Stomach (tissue), 9 donors: Measurements from ENCODE around the gene MT1F. TPM values are rescaled to one million over a fixed set of nuclear protein-coding genes. Genes with fewer than 3 reads are reported as not detected.

Experiments used
- DNase-seq, 2 donors: peaks; one replicate each; pipeline versions ENCODE4 v3.0.0 to v3.0.0-alpha.2; 2013 to 2019
- H3K27ac ChIP-seq, 5 donors: fragments of 200-600 bp in 4 of 5; sonication (generic) in 4 of 5; one replicate each; pipeline ENCODE4 v1.5.1; 2013 to 2019; ENCODE audit warnings: mild to moderate bottlenecking in 1 of 5, moderate library complexity in 1 of 5
- H3K27me3 ChIP-seq, 3 donors: fragments of 200-600 bp; sonication (generic); one replicate each; pipeline ENCODE4 v1.5.1; 2017 to 2019; ENCODE audit warnings: mixed run types in 1 of 3
- H3K36me3 ChIP-seq, 4 donors: fragments of 200-600 bp; sonication (generic); 1 replicate in 3 of 4; 2 replicates in 1 of 4; pipeline ENCODE4 v1.5.1; 2016 to 2019
- H3K4me1 ChIP-seq, 4 donors: fragments of 200-600 bp; sonication (generic); one replicate each; pipeline ENCODE4 v1.5.1; 2016 to 2019
- H3K4me3 ChIP-seq, 4 donors: fragments of 200-600 bp; sonication (generic) in 3 of 4; one replicate each; pipeline ENCODE4 v1.5.1; 2016 to 2019; ENCODE audit warnings: mild to moderate bottlenecking in 1 of 4
- H3K9me3 ChIP-seq, 4 donors: fragments of 200-600 bp; sonication (generic); one replicate each; pipeline ENCODE4 v1.5.1; 2016 to 2019
- EP300 ChIP-seq: sonication (generic); formaldehyde crosslinking; IDR thresholded peaks from one replicate; pipeline ENCODE4 v1.6.1; 2017; ENCODE audit warnings: antibody characterized with exemption
- POLR2A ChIP-seq, 4 donors: fragments of 450-650 bp; IDR thresholded peaks; one replicate each; pipeline ENCODE4 v1.6.1; 2016; ENCODE audit warnings: antibody characterized with exemption in 4 of 4, control low read depth in 2 of 4, mild to moderate bottlenecking in 1 of 4, moderate library complexity in 1 of 4
- POLR2AphosphoS5 ChIP-seq, 3 donors: sonication (generic); formaldehyde crosslinking; IDR thresholded peaks; one replicate each; pipeline ENCODE4 v1.6.1; 2016; ENCODE audit warnings: antibody characterized with exemption in 3 of 3
- WGBS, 5 donors: extraction: QIAGEN DNeasy Blood & Tissue Kit in 3 of 5; methylation state at CpG; one replicate each; pipeline versions ENCODE4 v1.1.5 to v1.1.7; 2013 to 2018; 5-methylcytosine and 5-hydroxymethylcytosine counted together
- intact Hi-C: fragments of 100-400 bp; cut with DNase I; formaldehyde crosslinking; loops from one replicate; pipeline ENCODE4 v1.15.1; 2023; ENCODE audit warnings: low total_unique reads
- polyA plus RNA-seq, 3 donors: library from polyadenylated mRNA; stranded (reverse); fragments of 200-250 nt; gene quantifications; one replicate each; pipeline ENCODE4 v1.2.3, GENCODE V29; 2013
- total RNA-seq, 5 donors: library from RNA; depleted of rRNA; stranded (reverse); fragments of >200 nt; gene quantifications; one replicate each; pipeline versions ENCODE4 v1.1.0 to v1.2.3, GENCODE V29; 2014 to 2016
- TF ChIP-seq, protein P1 (sequence below), 7 experiments: fragments of 450-650 bp in 4 of 7; fragments of 200-600 bp in 3 of 7; sonication (generic) in 3 of 7; IDR thresholded peaks; one replicate each; pipeline ENCODE4 v1.5.1; 2016 to 2019; ENCODE audit warnings: antibody characterized with exemption in 7 of 7, control low read depth in 2 of 7, mild to moderate bottlenecking in 1 of 7
- donor health status: healthy with polysubstance abuse.
- donor health status: Bipolar disorder and iron deficiency.
- donor health status: healthy.

The MT1F gene
- total and polyA plus RNA-seq, 8 donors, result 7.5 to 225 (median 80.2) TPM; not detected in 2

DNA sequence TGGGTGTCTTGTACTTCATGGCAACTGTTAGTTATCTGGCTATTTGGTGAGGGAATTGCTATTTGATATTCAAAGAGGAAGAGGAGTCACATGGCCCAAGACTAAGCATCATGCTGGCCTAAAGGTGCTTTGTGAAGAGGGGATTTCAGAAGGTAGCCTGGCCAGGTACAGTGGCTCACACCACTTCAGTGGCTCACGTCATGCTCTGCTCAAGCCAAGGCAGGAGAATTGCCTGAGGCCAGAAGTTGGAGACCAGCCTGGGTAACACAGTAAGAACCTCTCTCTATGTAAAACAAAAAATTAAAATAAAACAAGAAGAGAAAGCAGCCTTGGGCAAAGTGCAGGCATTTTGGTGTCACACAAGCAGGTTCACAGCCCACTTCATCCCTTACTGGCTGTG is 12.4 kb upstream of the MT1F start:
- no peak overlapping the region for H3K4me3 ChIP-seq
- no peaks in the 10 kb centered on the region for H3K36me3 ChIP-seq
- no peak for DNase-seq
- no peaks in the 10 kb centered on the region for H3K9me3 ChIP-seq
- 83 to 92% (median 87%) methylated on average over 1 of the region's 1 CpG for WGBS, 5 donors
- TF ChIP-seq POLR2A (IDR thresholded peaks at IDR 0.05) (no peak), POLR2AphosphoS5 (IDR thresholded peaks at IDR 0.05) (no peak), EP300 (no peak)
- TF ChIP-seq, protein P1, sequence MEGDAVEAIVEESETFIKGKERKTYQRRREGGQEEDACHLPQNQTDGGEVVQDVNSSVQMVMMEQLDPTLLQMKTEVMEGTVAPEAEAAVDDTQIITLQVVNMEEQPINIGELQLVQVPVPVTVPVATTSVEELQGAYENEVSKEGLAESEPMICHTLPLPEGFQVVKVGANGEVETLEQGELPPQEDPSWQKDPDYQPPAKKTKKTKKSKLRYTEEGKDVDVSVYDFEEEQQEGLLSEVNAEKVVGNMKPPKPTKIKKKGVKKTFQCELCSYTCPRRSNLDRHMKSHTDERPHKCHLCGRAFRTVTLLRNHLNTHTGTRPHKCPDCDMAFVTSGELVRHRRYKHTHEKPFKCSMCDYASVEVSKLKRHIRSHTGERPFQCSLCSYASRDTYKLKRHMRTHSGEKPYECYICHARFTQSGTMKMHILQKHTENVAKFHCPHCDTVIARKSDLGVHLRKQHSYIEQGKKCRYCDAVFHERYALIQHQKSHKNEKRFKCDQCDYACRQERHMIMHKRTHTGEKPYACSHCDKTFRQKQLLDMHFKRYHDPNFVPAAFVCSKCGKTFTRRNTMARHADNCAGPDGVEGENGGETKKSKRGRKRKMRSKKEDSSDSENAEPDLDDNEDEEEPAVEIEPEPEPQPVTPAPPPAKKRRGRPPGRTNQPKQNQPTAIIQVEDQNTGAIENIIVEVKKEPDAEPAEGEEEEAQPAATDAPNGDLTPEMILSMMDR (IDR thresholded peaks at IDR 0.05), result no peak
- peaks cover 0 to 79% (median 10%) of the 10 kb centered on the region in 3 donors for H3K27me3 ChIP-seq
- peaks cover 11 to 41% (median 21%) of the 10 kb centered on the region in 4 donors for H3K4me1 ChIP-seq
- H3K27ac ChIP-seq, result no peak overlapping the region
- intact Hi-C loops, result no loop called here

DNA sequence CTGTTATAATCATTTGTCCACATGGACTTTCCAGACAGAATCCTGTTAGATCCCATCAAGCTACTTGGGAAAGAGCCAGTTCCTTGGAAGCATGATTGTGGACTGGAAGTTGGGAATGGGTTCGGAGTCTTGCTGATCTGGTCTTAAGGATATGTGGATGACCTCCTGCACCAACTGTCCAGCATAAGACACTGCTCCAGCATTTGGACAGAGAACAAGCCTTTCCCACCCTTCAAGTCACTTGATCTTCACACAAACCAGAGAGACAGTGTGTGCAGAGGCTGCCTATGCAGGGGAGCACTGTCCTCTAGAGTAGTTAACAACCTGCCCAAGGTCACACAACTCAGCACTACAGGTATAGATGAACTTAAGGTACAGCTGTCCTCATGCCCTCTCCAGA is 11.9 kb upstream of the MT1F start:
- Histone ChIP-seq H3K27me3 (peaks cover 0 to 74% (median 10%) of the 10 kb centered on the region in 3 donors), H3K4me1 (peaks cover 11 to 41% (median 21%) of the 10 kb centered on the region in 4 donors)
- 0 to 40% (median 0%) methylated on average over 1 of the region's 1 CpG for WGBS, 5 donors

DNA sequence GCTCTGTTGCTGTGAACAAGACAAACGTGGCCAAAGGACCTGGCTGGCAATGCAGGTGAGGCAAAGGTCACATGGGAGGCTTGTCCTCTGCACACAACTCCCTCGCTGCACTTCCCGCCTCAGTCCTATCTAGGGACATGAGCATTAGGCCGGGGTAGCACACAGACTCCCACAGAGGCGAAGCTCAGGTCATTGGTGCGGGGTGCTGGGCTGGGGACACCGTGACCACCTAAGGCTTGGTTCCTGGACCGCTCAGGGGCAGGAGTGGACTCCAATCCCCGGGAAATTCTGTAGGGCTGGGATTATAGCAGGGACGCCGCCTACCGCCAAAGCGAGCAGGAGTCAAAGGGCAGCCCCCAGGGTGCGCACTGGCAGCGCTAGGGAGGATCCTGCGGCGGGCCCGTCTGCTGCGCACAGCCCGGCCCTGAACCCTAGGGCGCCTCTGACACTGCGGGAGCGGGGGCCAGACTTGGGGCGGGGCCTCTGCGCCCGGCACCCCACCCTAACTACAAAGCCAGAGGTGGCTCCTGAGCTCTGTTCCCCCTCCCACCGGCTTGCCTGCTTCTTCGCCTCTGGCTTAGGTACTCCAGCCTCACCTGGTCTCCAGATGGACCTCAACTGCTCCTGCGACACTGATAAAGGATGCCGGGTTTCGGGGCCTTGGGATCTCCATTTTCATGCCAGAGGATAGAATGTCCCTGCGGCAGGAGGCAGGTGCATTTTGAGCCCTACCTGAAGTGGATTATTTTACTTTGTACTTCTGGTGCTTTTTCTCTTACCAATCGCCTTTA is 9.9 kb upstream of the MT1F start:
- no peaks in the 10 kb centered on the region for H3K9me3 ChIP-seq
- DNase-seq, result peak in 1 of 2 donors; percentile 51
- TF ChIP-seq EP300 (no peak), POLR2A (IDR thresholded peaks at IDR 0.05) (no peak), POLR2AphosphoS5 (IDR thresholded peaks at IDR 0.05) (no peak)
- TF ChIP-seq, protein P1 (IDR thresholded peaks at IDR 0.05), result no peak
- H3K27me3 ChIP-seq, result peaks cover 0 to 66% (median 10%) of the 10 kb centered on the region in 3 donors
- peaks cover 11 to 37% (median 19%) of the 10 kb centered on the region in 4 donors for H3K4me1 ChIP-seq
- H3K27ac ChIP-seq, result no peak overlapping the region
- H3K36me3 ChIP-seq, result no peaks in the 10 kb centered on the region
- WGBS, 5 donors, result 38 to 60% (median 53%) methylated on average over 28 to 33 of the region's 33 CpGs
- intact Hi-C loops, result no loop called here
- H3K4me3 ChIP-seq, result no peak overlapping the region

More for the DNA sequence above, 11.9 kb upstream of the MT1F start:
- intact Hi-C loops, result no loop called here
- TF ChIP-seq, protein P1 (IDR thresholded peaks at IDR 0.05), result no peak
- no peak for TF ChIP-seq POLR2AphosphoS5 (IDR thresholded peaks at IDR 0.05)
- no peak for TF ChIP-seq EP300
- no peak for TF ChIP-seq POLR2A (IDR thresholded peaks at IDR 0.05)
- Histone ChIP-seq H3K4me3 (no peak overlapping the region), H3K36me3 (no peaks in the 10 kb centered on the region), H3K9me3 (no peaks in the 10 kb centered on the region), H3K27ac (no peak overlapping the region)
- DNase-seq, result no peak

GRCh38 chr16:56649271-56649670 is 8.5 kb upstream of the MT1F start:
- intact Hi-C loops, result no loop called here
- no peak for TF ChIP-seq POLR2AphosphoS5 (IDR thresholded peaks at IDR 0.05)
- TF ChIP-seq, protein P1 (IDR thresholded peaks at IDR 0.05), result no peak
- no peak for TF ChIP-seq POLR2A (IDR thresholded peaks at IDR 0.05)
- no peak for TF ChIP-seq EP300
- no peaks in the 10 kb centered on the region for H3K9me3 ChIP-seq
- H3K4me3 ChIP-seq, result no peak overlapping the region
- H3K27me3 ChIP-seq, result peaks cover 0 to 52% (median 9%) of the 10 kb centered on the region in 3 donors
- no peak overlapping the region for H3K27ac ChIP-seq
- no peaks in the 10 kb centered on the region for H3K36me3 ChIP-seq
- peaks cover 0 to 23% (median 4%) of the 10 kb centered on the region in 4 donors for H3K4me1 ChIP-seq
- WGBS, 5 donors, result 69 to 97% (median 83%) methylated on average over 2 of the region's 2 CpGs
- DNase-seq, result no peak
